C4-2B (cell line): ENCODE measurements around the gene PRR36.

ENCODE experiments used
- CTCF ChIP-seq: fragments of 450-650 bp; conservative IDR thresholded peaks from 2 replicates; pipeline ENCODE4 v1.5.1; 2017; ENCODE audit warnings: mild to moderate bottlenecking
- ZFX ChIP-seq: fragments of 450-650 bp; IDR thresholded peaks from 2 replicates; pipeline ENCODE4 v1.6.1; 2017

GRCh38 chr19:7818806-7819205 is 55.4 kb downstream of the PRR36 start:
- TF ChIP-seq CTCF (no peak), ZFX (no peak)
